K562 (cell line): ENCODE measurements around the gene TTYH2.

ENCODE experiments used
- ARID3A ChIP-seq: IDR thresholded peaks from 2 replicates; pipeline ENCODE4 v1.6.1; 2012; ENCODE audit warnings: low read depth, low read length, improper control_type of control experiment, borderline replicate concordance
- CBFB ChIP-seq: sonication (generic); formaldehyde crosslinking; IDR thresholded peaks from 2 replicates; pipeline ENCODE4 v1.4.0; 2020; ENCODE audit warnings: mild to moderate bottlenecking, missing genetic modification reagents
- DACH1 ChIP-seq: fragments of 450-650 bp; IDR thresholded peaks from 2 replicates; pipeline ENCODE4 v1.6.1; 2018; ENCODE audit not compliant: partially characterized antibody
- FIP1L1 ChIP-seq: fragments of 200-400 bp; formaldehyde crosslinking; IDR thresholded peaks from 2 replicates; pipeline ENCODE4 v1.6.1; 2018; ENCODE audit warnings: mild to moderate bottlenecking, low read depth, low read length; ENCODE audit not compliant: poor library complexity, severe bottlenecking
- MBD1 ChIP-seq: fragments of 250-450 bp; sonication (Bioruptor Pico); IDR thresholded peaks from 2 replicates; pipeline ENCODE4 v1.8.0; 2022; ENCODE audit warnings: inconsistent platforms
- MYC ChIP-seq, 2 experiments: fragments of 250-450 bp in 1 of 2; sonication (Bioruptor Pico) in 1 of 2; IDR thresholded peaks; 2 replicates each; pipeline versions ENCODE4 v1.5.1 to v1.6.1; 2012 to 2021; ENCODE audit warnings: low read depth in 2 of 2, borderline replicate concordance in 1 of 2, improper control_type of control experiment in 1 of 2, low read length in 1 of 2, mild to moderate bottlenecking in 1 of 2, moderate library complexity in 1 of 2
- PCBP2 ChIP-seq: fragments of 200-400 bp; formaldehyde crosslinking; IDR thresholded peaks from 2 replicates; pipeline ENCODE4 v1.6.1; 2018; ENCODE audit warnings: low read length, low read depth, mild to moderate bottlenecking, moderate library complexity; ENCODE audit not compliant: poor library complexity, severe bottlenecking
- TAF1 ChIP-seq: IDR thresholded peaks from 2 replicates; pipeline ENCODE4 v1.6.1; 2011; ENCODE audit warnings: mild to moderate bottlenecking, low read length, moderate library complexity; ENCODE audit not compliant: insufficient read depth, control insufficient read depth, severe bottlenecking; ENCODE audit errors: extremely low read depth
- ZNF512 ChIP-seq: IDR thresholded peaks from 2 replicates; pipeline ENCODE4 v1.6.1; 2016; ENCODE audit warnings: missing genetic modification characterization, missing compliant biosample characterization
- TF ChIP-seq, protein P1 (sequence below), 3 experiments: IDR thresholded peaks in 2 of 3; conservative IDR thresholded peaks in 1 of 3; 2 replicates each; pipeline ENCODE4 v1.5.1; 2011 to 2012; ENCODE audit warnings: low read length in 3 of 3, mild to moderate bottlenecking in 3 of 3, control low read depth in 2 of 3, improper control_type of control experiment in 1 of 3, inconsistent platforms in 1 of 3, low read depth in 1 of 3, mixed read lengths in 1 of 3, moderate library complexity in 1 of 3; ENCODE audit not compliant: insufficient read depth in 2 of 3
- TF ChIP-seq, protein P2 (sequence below): sonication (generic); formaldehyde crosslinking; IDR thresholded peaks from 2 replicates; pipeline ENCODE4 v1.8.1; 2022; ENCODE audit warnings: missing genetic modification reagents
- TF ChIP-seq, protein P3 (sequence below), 2 experiments: fragments of 450-650 bp in 1 of 2; sonication (generic) in 1 of 2; formaldehyde crosslinking in 1 of 2; IDR thresholded peaks in 1 of 2; conservative IDR thresholded peaks in 1 of 2; 2 replicates each; pipeline versions ENCODE4 v1.6.1 to v1.8.1; 2016 to 2023; ENCODE audit warnings: mild to moderate bottlenecking in 2 of 2, moderate library complexity in 2 of 2, inconsistent platforms in 1 of 2, missing genetic modification reagents in 1 of 2

DNA sequence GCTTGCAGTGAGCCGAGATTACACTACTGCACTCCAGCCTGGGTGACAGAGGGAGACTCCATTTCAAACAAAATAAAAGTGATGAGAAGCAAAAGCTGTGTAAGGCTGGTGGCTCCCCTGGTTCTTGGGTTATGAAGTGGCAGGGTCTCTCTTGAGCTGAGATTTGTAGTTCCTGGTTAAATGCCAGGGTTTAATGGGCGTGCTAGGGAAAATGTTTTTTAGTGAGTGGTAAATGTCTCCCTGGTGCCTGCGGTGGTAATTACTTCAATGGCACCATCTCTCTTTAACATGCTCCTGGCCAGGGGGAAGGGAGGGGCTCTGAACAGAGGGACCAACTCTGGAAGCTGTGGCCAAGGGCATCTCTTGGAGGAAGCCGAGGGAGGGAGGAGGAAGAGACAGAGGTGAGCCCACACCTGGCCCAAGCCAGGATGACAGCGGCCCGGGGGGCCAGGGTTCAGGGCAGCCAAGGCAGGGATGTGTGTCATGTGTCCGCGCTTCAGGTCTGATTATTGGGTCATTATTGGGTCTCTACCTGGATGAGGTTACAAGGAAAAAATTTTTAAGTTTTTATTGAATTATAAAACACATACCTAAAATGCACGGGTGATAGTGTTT lies 27.7 kb upstream of the TTYH2 start:
- TF ChIP-seq TAF1: no peak
- TF ChIP-seq CBFB: no peak
- TF ChIP-seq, protein P1, sequence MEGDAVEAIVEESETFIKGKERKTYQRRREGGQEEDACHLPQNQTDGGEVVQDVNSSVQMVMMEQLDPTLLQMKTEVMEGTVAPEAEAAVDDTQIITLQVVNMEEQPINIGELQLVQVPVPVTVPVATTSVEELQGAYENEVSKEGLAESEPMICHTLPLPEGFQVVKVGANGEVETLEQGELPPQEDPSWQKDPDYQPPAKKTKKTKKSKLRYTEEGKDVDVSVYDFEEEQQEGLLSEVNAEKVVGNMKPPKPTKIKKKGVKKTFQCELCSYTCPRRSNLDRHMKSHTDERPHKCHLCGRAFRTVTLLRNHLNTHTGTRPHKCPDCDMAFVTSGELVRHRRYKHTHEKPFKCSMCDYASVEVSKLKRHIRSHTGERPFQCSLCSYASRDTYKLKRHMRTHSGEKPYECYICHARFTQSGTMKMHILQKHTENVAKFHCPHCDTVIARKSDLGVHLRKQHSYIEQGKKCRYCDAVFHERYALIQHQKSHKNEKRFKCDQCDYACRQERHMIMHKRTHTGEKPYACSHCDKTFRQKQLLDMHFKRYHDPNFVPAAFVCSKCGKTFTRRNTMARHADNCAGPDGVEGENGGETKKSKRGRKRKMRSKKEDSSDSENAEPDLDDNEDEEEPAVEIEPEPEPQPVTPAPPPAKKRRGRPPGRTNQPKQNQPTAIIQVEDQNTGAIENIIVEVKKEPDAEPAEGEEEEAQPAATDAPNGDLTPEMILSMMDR (IDR thresholded peaks at IDR 0.05 in 2 of 3, conservative IDR thresholded peaks at IDR 0.05 in 1 of 3; ENCODE audit: insufficient read depth in 2 of 3, low read depth in 1 of 3, low read length in 3 of 3): no peak
- no peak for TF ChIP-seq FIP1L1
- TF ChIP-seq MBD1 (CRISPR knock-in tag): no peak
- TF ChIP-seq, protein P2, sequence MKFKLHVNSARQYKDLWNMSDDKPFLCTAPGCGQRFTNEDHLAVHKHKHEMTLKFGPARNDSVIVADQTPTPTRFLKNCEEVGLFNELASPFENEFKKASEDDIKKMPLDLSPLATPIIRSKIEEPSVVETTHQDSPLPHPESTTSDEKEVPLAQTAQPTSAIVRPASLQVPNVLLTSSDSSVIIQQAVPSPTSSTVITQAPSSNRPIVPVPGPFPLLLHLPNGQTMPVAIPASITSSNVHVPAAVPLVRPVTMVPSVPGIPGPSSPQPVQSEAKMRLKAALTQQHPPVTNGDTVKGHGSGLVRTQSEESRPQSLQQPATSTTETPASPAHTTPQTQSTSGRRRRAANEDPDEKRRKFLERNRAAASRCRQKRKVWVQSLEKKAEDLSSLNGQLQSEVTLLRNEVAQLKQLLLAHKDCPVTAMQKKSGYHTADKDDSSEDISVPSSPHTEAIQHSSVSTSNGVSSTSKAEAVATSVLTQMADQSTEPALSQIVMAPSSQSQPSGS (CRISPR knock-in tag): no peak
- TF ChIP-seq DACH1: no peak
- TF ChIP-seq PCBP2: no peak
- TF ChIP-seq MYC (IDR thresholded peaks at IDR 0.05; ENCODE audit: low read depth, low read length): no peak
- no peak for TF ChIP-seq MYC (CRISPR knock-in tag; IDR thresholded peaks at IDR 0.05; ENCODE audit: borderline replicate concordance, low read depth)
- TF ChIP-seq, protein P3, sequence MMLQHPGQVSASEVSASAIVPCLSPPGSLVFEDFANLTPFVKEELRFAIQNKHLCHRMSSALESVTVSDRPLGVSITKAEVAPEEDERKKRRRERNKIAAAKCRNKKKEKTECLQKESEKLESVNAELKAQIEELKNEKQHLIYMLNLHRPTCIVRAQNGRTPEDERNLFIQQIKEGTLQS (IDR thresholded peaks at IDR 0.05): no peak
- TF ChIP-seq, protein P3 (CRISPR knock-in tag; conservative IDR thresholded peaks at IDR 0.05): no peak
- TF ChIP-seq ARID3A: no peak
- no peak for TF ChIP-seq ZNF512 (tag)
